IMR-90 (cell line): Measurements from ENCODE around the gene BACE1.

Experiments used
- CTCF ChIP-seq: conservative IDR thresholded peaks from 2 replicates; pipeline ENCODE4 v1.5.1; 2012; ENCODE audit warnings: mild to moderate bottlenecking, low read depth, low read length, improper control_type of control experiment
- FOS ChIP-seq: fragments of 150-350 bp; IDR thresholded peaks from 2 replicates; pipeline ENCODE4 v1.6.1; 2016; ENCODE audit warnings: low read depth, low read length
- NFE2L2 ChIP-seq: fragments of 150-350 bp; IDR thresholded peaks from 2 replicates; pipeline ENCODE4 v1.6.1; 2016; ENCODE audit warnings: low read depth, mild to moderate bottlenecking, low read length
- POLR2A ChIP-seq: IDR thresholded peaks from 2 replicates; pipeline ENCODE4 v1.6.1; 2012; ENCODE audit warnings: mild to moderate bottlenecking, low read depth, low read length
- RFX5 ChIP-seq: IDR thresholded peaks from 2 replicates; pipeline ENCODE4 v1.8.0; 2012; ENCODE audit warnings: low read depth, mild to moderate bottlenecking, low read length, moderate library complexity

DNA sequence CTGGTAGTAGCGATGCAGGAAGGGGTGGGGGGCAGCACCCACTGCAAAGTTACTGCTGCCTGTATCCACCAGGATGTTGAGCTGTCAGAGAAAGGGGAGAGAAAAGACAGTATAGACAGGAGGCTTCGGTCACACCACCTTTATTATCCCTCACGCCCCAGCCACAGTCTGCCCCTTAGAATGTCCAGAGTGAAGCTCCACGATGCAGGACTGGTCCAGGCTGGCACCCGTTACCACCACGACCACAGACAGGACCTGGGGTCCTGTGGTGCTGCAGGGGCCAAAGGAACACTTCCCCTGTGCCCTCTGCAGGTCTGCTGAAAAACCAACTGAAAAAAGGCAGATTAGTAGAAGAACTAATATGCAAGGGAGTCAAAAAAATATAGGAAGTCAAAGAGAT lies 19.2 kb downstream of the BACE1 start:
- TF ChIP-seq CTCF = no peak
- TF ChIP-seq POLR2A = no peak
- no peak for TF ChIP-seq RFX5
- TF ChIP-seq FOS = no peak
- no peak for TF ChIP-seq NFE2L2
